ENCODE results near the gene ZSCAN25. TPM values are rescaled to one million over a fixed set of nuclear protein-coding genes. Genes with fewer than 3 reads are reported as not detected.
A peak's percentile ranks its signal among the peaks of the same experiment; 100 is the strongest.

Gene ZSCAN25
- total RNA-seq, 1 donor from 2014 or later = 8.7 TPM

- Histone ChIP-seq H3F3A (ENCODE audit: low read depth) (no peaks in the 10 kb centered on the region), H3K9ac (no peak overlapping the region), H3K9me3 (ENCODE audit: low read depth) (no peaks in the 10 kb centered on the region), H3K4me3 (no peak overlapping the region), H2AFZ (replicated peaks) (no peak overlapping the region), H3K79me2 (ENCODE audit: low read depth) (peaks cover 16% of the 10 kb centered on the region), H3K4me2 (no peak overlapping the region), H3K36me3 (no peaks in the 10 kb centered on the region), H3K27ac (no peak overlapping the region), H3K27me3 (no peaks in the 10 kb centered on the region), H4K20me1 (ENCODE audit: low read depth) (no peaks in the 10 kb centered on the region), H3K4me1 (peaks cover 6% of the 10 kb centered on the region)
- no peaks in the 10 kb centered on the region for H3K9me3 Mint-ChIP-seq
- peaks cover 6% of the 10 kb centered on the region for H3K27me3 Mint-ChIP-seq (ENCODE audit: insufficient read depth, low read depth)
- TF ChIP-seq EZH2phosphoT487 (IDR thresholded peaks at IDR 0.05) (no peak), CTCF (IDR thresholded peaks at IDR 0.05) (no peak), EZH2 (IDR thresholded peaks at IDR 0.05) (no peak)
- H3K27ac Mint-ChIP-seq = no peak overlapping the region
- H3K36me3 Mint-ChIP-seq = peaks cover 14% of the 10 kb centered on the region
- H3K4me1 Mint-ChIP-seq = peaks cover 15% of the 10 kb centered on the region
- H3K4me3 Mint-ChIP-seq = peak overlapping the region; percentile 96
- DNase-seq (ENCODE audit: low spot score) = no peak
Measured at GRCh38 chr7:99618726-99619125, 2.0 kb downstream of the ZSCAN25 start.

- no peaks in the 10 kb centered on the region for H3K9me3 Mint-ChIP-seq
- no peaks in the 10 kb centered on the region for H3K36me3 ChIP-seq
- no peaks in the 10 kb centered on the region for H3K27me3 ChIP-seq
Measured at GRCh38 chr7:99619571-99620130, 2.9 kb downstream of the ZSCAN25 start.

GRCh38 chr7:99621271-99621670, 4.5 kb downstream of the ZSCAN25 start:
- H3K4me1 Mint-ChIP-seq = peaks cover 15% of the 10 kb centered on the region
- Histone ChIP-seq H3K36me3 (peaks cover under 1% of the 10 kb centered on the region), H3F3A (ENCODE audit: low read depth) (no peaks in the 10 kb centered on the region), H3K27me3 (no peaks in the 10 kb centered on the region), H3K4me2 (no peak overlapping the region), H3K4me3 (no peak overlapping the region), H3K4me1 (peaks cover 6% of the 10 kb centered on the region), H3K79me2 (ENCODE audit: low read depth) (peaks cover 16% of the 10 kb centered on the region), H3K27ac (no peak overlapping the region), H4K20me1 (ENCODE audit: low read depth) (peaks cover 5% of the 10 kb centered on the region), H3K9ac (no peak overlapping the region), H3K9me3 (ENCODE audit: low read depth) (no peaks in the 10 kb centered on the region), H2AFZ (replicated peaks) (no peak overlapping the region)
- H3K36me3 Mint-ChIP-seq = peaks cover 32% of the 10 kb centered on the region
- H3K27ac Mint-ChIP-seq = no peak overlapping the region
- H3K9me3 Mint-ChIP-seq = no peaks in the 10 kb centered on the region
- H3K27me3 Mint-ChIP-seq (ENCODE audit: insufficient read depth, low read depth) = peaks cover 7% of the 10 kb centered on the region
- no peak overlapping the region for H3K4me3 Mint-ChIP-seq
- TF ChIP-seq EZH2 (IDR thresholded peaks at IDR 0.05) = no peak
- TF ChIP-seq EZH2phosphoT487 (IDR thresholded peaks at IDR 0.05) = no peak
- no peak for TF ChIP-seq CTCF (IDR thresholded peaks at IDR 0.05)
- no peak for DNase-seq (ENCODE audit: low spot score)

More at GRCh38 chr7:99619571-99620130, 2.9 kb downstream of the ZSCAN25 start:
- no peaks in the 10 kb centered on the region for H4K20me1 ChIP-seq (ENCODE audit: low read depth)
- H3K4me1 ChIP-seq = peaks cover 6% of the 10 kb centered on the region
- H3K4me1 Mint-ChIP-seq = peaks cover 15% of the 10 kb centered on the region
- no peak overlapping the region for H3K9ac ChIP-seq
- no peaks in the 10 kb centered on the region for H3K9me3 ChIP-seq (ENCODE audit: low read depth)
- peaks cover 16% of the 10 kb centered on the region for H3K79me2 ChIP-seq (ENCODE audit: low read depth)
- H2AFZ ChIP-seq (replicated peaks) = no peak overlapping the region
- no peak overlapping the region for H3K4me3 Mint-ChIP-seq
- no peaks in the 10 kb centered on the region for H3F3A ChIP-seq (ENCODE audit: low read depth)
- DNase-seq (ENCODE audit: low spot score) = no peak
- peaks cover 7% of the 10 kb centered on the region for H3K27me3 Mint-ChIP-seq (ENCODE audit: insufficient read depth, low read depth)
- no peak overlapping the region for H3K4me3 ChIP-seq
- H3K36me3 Mint-ChIP-seq = peaks cover 22% of the 10 kb centered on the region
- no peak overlapping the region for H3K4me2 ChIP-seq
- no peak overlapping the region for H3K27ac ChIP-seq
- TF ChIP-seq EZH2 (IDR thresholded peaks at IDR 0.05) (no peak), CTCF (IDR thresholded peaks at IDR 0.05) (no peak), EZH2phosphoT487 (IDR thresholded peaks at IDR 0.05) (no peak)
- H3K27ac Mint-ChIP-seq = peak overlapping the region; percentile 50
